HEK293 (cell line): ENCODE measurements around the gene NCK2.

Source experiments
- CTCF ChIA-PET: fragments of 350-600 bp; formaldehyde crosslinking; extraction: SDS; loops from one replicate; lab custom pipeline; 2021; ENCODE audit warnings: antibody characterized with exemption; lab: Yijun Ruan, JAX
- POLR2A ChIA-PET: fragments of 300-600 bp; formaldehyde crosslinking; extraction: SDS; loops from one replicate; lab custom pipeline; 2020; ENCODE audit warnings: antibody characterized with exemption, inconsistent platforms; lab: Yijun Ruan, JAX
- H3K27ac ChIP-seq: fragments of 200-500 bp; sonication (Bioruptor generic); 2 replicates; pipeline ENCODE4 v1.5.1; 2014; ENCODE audit warnings: low read depth, low read length, control low read depth, inconsistent platforms; ENCODE audit errors: extremely low read depth
- H3K36me3 ChIP-seq, 2 experiments: fragments of 200-500 bp in 1 of 2; sonication (Bioruptor generic) in 1 of 2; 1 replicate in 1 of 2; 2 replicates in 1 of 2; pipeline ENCODE4 v1.5.1; 2014 to 2017; ENCODE audit warnings: inconsistent platforms in 2 of 2, low read length in 2 of 2; ENCODE audit not compliant: control insufficient read depth in 2 of 2, insufficient read depth in 1 of 2
- H3K4me1 ChIP-seq: fragments of 200-500 bp; sonication (Bioruptor generic); 2 replicates; pipeline ENCODE4 v1.5.1; 2014; ENCODE audit warnings: mild to moderate bottlenecking, low read length, inconsistent platforms; ENCODE audit not compliant: control insufficient read depth, insufficient read depth
- H3K4me3 ChIP-seq: 2 replicates; pipeline ENCODE4 v1.5.1; 2011; ENCODE audit warnings: low read depth, mild to moderate bottlenecking, control low read depth, low read length, moderate library complexity
- H3K9me3 ChIP-seq: fragments of 200-500 bp; sonication (Bioruptor generic); 2 replicates; pipeline ENCODE4 v1.5.1; 2014; ENCODE audit warnings: low read depth, low read length, inconsistent platforms; ENCODE audit not compliant: control insufficient read depth, insufficient read depth
- EGR2 ChIP-seq: fragments of 450-650 bp; formaldehyde crosslinking; IDR thresholded peaks from 2 replicates; pipeline ENCODE4 v1.5.1; 2016; ENCODE audit warnings: low read depth, missing biosample characterization, missing genetic modification characterization
- GLI2 ChIP-seq: fragments of 450-650 bp; formaldehyde crosslinking; IDR thresholded peaks from 2 replicates; pipeline ENCODE4; 2017; ENCODE audit warnings: missing biosample characterization, missing genetic modification characterization, low read depth, borderline replicate concordance
- HIC1 ChIP-seq: fragments of 450-650 bp; formaldehyde crosslinking; IDR thresholded peaks from 2 replicates; pipeline ENCODE4 v1.5.1; 2016; ENCODE audit warnings: missing biosample characterization, missing genetic modification characterization
- PATZ1 ChIP-seq: fragments of 450-650 bp; formaldehyde crosslinking; IDR thresholded peaks from 2 replicates; pipeline ENCODE4 v1.5.1; 2016; ENCODE audit warnings: missing biosample characterization, missing genetic modification characterization
- REPIN1 ChIP-seq: fragments of 450-650 bp; formaldehyde crosslinking; IDR thresholded peaks from 2 replicates; pipeline ENCODE4 v1.5.1; 2017; ENCODE audit warnings: missing biosample characterization, missing genetic modification characterization, low read depth
- SETDB1 ChIP-seq: IDR thresholded peaks from one replicate; pipeline ENCODE4 v1.6.1; 2017; ENCODE audit warnings: mild to moderate bottlenecking, low read length, moderate library complexity, mixed read lengths; ENCODE audit not compliant: insufficient read length
- TCF7L2 ChIP-seq: IDR thresholded peaks from 2 replicates; pipeline ENCODE4 v1.6.1; 2011; ENCODE audit warnings: low read depth, mild to moderate bottlenecking, inconsistent platforms, low read length, moderate library complexity, borderline replicate concordance
- ZBTB1 ChIP-seq: fragments of 450-650 bp; formaldehyde crosslinking; IDR thresholded peaks from 2 replicates; pipeline ENCODE4 v1.5.1; 2016; ENCODE audit warnings: missing biosample characterization, missing genetic modification characterization
- ZNF280C ChIP-seq: fragments of 450-650 bp; formaldehyde crosslinking; IDR thresholded peaks from 2 replicates; pipeline ENCODE4 v1.5.1; 2016; ENCODE audit warnings: missing biosample characterization, missing genetic modification characterization
- ZNF391 ChIP-seq: fragments of 450-650 bp; formaldehyde crosslinking; IDR thresholded peaks from 2 replicates; pipeline ENCODE4 v1.5.1; 2016; ENCODE audit warnings: low read depth, missing biosample characterization, missing genetic modification characterization, borderline replicate concordance
- ZNF394 ChIP-seq: fragments of 450-650 bp; formaldehyde crosslinking; IDR thresholded peaks from 2 replicates; pipeline ENCODE4 v1.5.1; 2016; ENCODE audit warnings: missing biosample characterization, missing genetic modification characterization, mild to moderate bottlenecking, moderate library complexity, borderline replicate concordance
- ZNF488 ChIP-seq: fragments of 450-650 bp; formaldehyde crosslinking; IDR thresholded peaks from 2 replicates; pipeline ENCODE4 v1.5.1; 2016; ENCODE audit warnings: missing biosample characterization, missing genetic modification characterization
- ZNF621 ChIP-seq: fragments of 450-650 bp; formaldehyde crosslinking; IDR thresholded peaks from 2 replicates; pipeline ENCODE4 v1.5.1; 2017; ENCODE audit warnings: missing biosample characterization, missing genetic modification characterization
- ZXDB ChIP-seq: fragments of 450-650 bp; formaldehyde crosslinking; IDR thresholded peaks from 2 replicates; pipeline ENCODE4 v1.5.1; 2016; ENCODE audit warnings: missing biosample characterization, missing genetic modification characterization

Gene NCK2

GRCh38 chr2:105820151-105820550, 75.4 kb downstream of the NCK2 start:
- Histone ChIP-seq H3K9me3 (no peaks in the 10 kb centered on the region), H3K4me1 (peaks cover 4% of the 10 kb centered on the region; the same call in 1 of the 2 replicates), H3K4me3 (no peak overlapping the region), H3K27ac (no peak overlapping the region), H3K36me3 (peaks cover 3 to 14% of the 10 kb centered on the region in 2 experiments; a peak in 1 of 3 replicates)
- TF ChIP-seq EGR2 = no peak
- TF ChIP-seq ZBTB1 = no peak
- no peak for TF ChIP-seq REPIN1
- TF ChIP-seq ZNF394 (tag by site-specific recombination) = no peak
- TF ChIP-seq ZNF488 (tag by site-specific recombination) = no peak
- TF ChIP-seq ZNF280C = no peak
- TF ChIP-seq ZXDB (tag by site-specific recombination) = no peak
- no peak for TF ChIP-seq TCF7L2
- ChIA-PET POLR2A (no interaction called here), CTCF (no interaction called here)

GRCh38 chr2:105820691-105821090, 76.0 kb downstream of the NCK2 start:
- POLR2A ChIA-PET = no interaction called here
- H3K36me3 ChIP-seq = peaks cover 3 to 14% of the 10 kb centered on the region in 2 experiments; a peak in 1 of 3 replicates
- H3K9me3 ChIP-seq = no peaks in the 10 kb centered on the region
- H3K4me3 ChIP-seq = no peak overlapping the region
- no peak overlapping the region for H3K27ac ChIP-seq
- peaks cover 4% of the 10 kb centered on the region; the same call in 1 of the 2 replicates for H3K4me1 ChIP-seq
- TF ChIP-seq SETDB1 = no peak
- CTCF ChIA-PET = no interaction called here

GRCh38 chr2:105821428-105822125, 76.9 kb downstream of the NCK2 start:
- Histone ChIP-seq H3K36me3 (peaks cover 3 to 11% of the 10 kb centered on the region in 2 experiments; a peak in 1 of 3 replicates), H3K27ac (no peak overlapping the region), H3K9me3 (no peaks in the 10 kb centered on the region), H3K4me3 (no peak overlapping the region), H3K4me1 (peaks cover 4% of the 10 kb centered on the region; the same call in 1 of the 2 replicates)
- TF ChIP-seq PATZ1 (no peak), HIC1 (tag by site-specific recombination) (no peak), ZNF391 (no peak), ZNF621 (tag by site-specific recombination) (no peak), GLI2 (no peak)
- POLR2A ChIA-PET = no interaction called here
- CTCF ChIA-PET = interaction anchor here (1.2 kb wide), 1 partner anchor 18 kb away, joined by 4 read pairs; no protein-coding TSS in a partner anchor
